Thyroid gland (tissue), 4 donors: ENCODE measurements around the gene CPA3.

ENCODE experiments used
- POLR2A ChIP-seq, 2 donors: fragments of 450-650 bp; IDR thresholded peaks; one replicate each; pipeline ENCODE4 v1.6.1; 2017; ENCODE audit warnings: antibody characterized with exemption in 2 of 2, mild to moderate bottlenecking in 2 of 2, moderate library complexity in 1 of 2
- TF ChIP-seq, protein P1 (sequence below), 6 experiments: fragments of 200-600 bp in 3 of 6; fragments of 450-650 bp in 3 of 6; sonication (generic) in 3 of 6; IDR thresholded peaks; one replicate each; pipeline ENCODE4 v1.5.1; 2016 to 2019; ENCODE audit warnings: antibody characterized with exemption in 6 of 6, mild to moderate bottlenecking in 2 of 6, inconsistent platforms in 1 of 6, moderate library complexity in 1 of 6

DNA sequence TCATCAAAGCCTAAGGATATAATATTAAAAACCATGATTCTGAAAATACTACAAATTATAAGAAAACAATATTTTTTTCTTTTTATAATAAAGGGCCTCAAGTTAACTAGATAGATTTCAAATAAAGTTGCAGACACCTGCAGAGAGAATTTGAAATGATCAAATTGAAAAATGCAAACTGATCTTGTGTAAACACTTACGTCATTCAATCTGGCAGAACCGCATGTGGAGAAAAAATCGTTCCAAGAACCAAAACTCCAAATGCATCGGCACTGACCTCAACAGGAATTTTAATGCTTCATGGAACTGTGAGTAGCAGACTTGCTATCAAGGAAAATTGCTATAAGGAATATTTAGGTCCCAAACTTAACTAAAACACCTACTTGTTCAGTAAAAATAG, 17.2 kb downstream of the CPA3 start:
- TF ChIP-seq POLR2A (IDR thresholded peaks at IDR 0.05), result no peak
- TF ChIP-seq, protein P1, sequence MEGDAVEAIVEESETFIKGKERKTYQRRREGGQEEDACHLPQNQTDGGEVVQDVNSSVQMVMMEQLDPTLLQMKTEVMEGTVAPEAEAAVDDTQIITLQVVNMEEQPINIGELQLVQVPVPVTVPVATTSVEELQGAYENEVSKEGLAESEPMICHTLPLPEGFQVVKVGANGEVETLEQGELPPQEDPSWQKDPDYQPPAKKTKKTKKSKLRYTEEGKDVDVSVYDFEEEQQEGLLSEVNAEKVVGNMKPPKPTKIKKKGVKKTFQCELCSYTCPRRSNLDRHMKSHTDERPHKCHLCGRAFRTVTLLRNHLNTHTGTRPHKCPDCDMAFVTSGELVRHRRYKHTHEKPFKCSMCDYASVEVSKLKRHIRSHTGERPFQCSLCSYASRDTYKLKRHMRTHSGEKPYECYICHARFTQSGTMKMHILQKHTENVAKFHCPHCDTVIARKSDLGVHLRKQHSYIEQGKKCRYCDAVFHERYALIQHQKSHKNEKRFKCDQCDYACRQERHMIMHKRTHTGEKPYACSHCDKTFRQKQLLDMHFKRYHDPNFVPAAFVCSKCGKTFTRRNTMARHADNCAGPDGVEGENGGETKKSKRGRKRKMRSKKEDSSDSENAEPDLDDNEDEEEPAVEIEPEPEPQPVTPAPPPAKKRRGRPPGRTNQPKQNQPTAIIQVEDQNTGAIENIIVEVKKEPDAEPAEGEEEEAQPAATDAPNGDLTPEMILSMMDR (IDR thresholded peaks at IDR 0.05), result no peak
